ENCODE results near the gene OBP2B.
"Not testable (repeated sequence)": the region's sequence is repeated elsewhere in the genome, so short reads cannot be mapped to it uniquely, and the experiment has no call there.

The OBP2B gene

DNA sequence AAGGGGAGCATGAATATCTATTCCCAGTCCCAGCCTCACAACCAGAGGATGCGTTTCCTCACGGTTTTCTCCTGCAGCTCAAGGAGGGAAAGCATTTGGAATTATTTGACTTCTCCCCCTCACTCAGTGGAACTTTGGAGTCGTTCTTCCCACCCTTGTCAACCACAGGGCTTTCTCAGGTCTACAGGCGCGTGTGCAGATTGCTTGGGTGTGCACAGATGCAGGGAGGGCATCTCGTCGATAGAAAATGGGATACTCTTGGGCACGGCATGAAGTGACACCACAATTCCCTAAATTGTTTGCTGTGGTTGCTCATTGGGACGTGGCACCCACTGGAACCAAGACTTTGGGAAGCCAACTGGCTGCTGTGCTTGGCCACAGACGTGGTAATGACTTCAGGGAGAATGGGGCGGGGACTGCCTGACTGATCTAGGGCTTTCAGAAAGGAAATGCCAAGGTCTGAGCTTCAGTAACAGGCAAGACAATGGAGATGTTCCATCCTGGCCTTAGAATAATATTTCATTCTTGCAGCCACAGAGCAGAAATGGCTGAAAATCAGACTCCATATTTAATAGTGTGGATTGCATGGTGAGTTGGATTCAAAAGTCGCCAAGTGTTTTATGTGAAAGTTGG lies 12.2 kb upstream of the OBP2B start:
- no peak for DNase-seq

DNA sequence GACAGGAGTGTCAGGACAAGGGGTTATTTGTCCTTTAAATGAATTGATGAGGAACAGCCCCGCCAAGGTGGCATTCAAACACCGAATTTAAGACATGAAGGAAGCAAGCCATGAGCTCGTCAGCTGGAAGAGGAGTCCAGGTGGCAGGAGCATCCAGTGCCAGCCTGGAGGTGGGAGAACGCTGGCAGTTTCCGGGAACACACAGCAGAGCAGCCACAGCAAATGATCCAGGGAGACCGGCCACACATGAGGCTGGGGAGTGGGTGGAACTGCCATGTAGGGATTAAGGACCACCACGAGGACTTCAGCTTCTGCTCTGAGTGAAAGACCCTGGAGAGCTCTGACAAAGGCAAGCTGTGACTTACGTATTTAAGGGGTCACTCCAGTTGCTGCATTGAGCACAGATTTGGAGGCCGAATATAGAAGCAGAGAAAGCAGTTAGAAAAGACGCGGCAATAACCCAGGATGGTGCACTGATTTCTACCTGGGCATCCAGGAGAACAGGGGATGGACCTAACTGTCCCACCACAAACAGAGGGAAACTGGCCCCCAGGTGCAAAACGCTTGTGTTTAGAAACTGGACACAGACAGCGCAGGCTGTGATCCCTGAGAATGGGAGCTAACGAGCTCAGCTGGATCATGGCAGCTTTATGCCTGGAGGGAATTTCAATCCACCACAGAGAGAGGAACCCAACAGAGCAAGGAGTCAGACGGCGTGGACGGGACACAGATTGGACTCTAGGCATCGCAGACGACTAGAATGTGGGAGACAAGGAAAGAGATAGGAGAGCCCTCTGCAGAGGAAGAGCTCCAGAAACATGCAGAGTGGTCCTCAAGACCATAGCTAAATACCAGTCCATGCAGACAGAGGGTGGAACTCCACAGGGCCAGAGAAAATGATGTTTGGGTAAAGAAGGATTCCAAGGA lies 9.3 kb upstream of the OBP2B start:
- not testable (repeated sequence) for DNase-seq

GRCh38 chr9:133217333-133217988 lies 8.4 kb upstream of the OBP2B start:
- DNase-seq, result not testable (repeated sequence)

DNA sequence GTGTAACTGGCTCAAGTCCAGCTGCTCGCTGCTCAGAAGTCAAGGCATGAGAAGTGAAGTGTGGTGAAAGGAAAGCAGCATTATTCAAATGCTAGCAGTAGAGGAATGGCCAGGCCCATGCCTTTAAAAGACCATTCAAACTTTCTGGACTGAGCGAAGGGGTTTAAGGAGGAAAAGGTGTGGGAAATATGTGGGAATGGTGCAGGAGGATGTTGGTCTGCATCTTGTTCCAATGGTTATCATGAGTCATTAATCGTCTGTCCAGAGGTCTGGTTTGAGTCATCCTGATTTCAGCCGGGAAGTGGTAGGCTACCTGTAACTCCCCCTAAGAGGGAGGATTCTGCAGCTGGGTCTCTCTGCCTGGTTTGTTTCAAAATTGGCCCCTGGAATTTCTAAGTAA lies 5.2 kb upstream of the OBP2B start:
- not testable (repeated sequence) for DNase-seq

DNA sequence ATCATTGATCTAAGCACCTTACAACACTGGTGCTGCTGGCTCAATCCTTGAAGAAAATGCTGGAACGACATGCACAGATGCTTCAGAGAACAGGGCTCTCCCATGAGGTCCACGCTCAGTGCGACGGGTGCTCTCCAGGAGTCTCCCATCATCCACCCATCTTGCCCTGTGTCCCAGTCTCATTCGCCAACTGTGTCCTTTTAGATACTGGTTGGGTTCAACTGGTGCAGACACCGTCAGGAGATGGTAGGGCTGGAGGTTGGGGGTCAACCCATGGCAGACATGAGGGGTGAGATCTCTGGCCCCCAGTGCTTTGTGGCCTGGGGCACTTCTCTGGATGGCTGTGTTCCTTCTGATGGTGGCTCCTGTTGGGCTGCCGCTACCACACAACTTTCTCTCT lies 1.6 kb upstream of the OBP2B start:
- DNase-seq, result no peak

DNA sequence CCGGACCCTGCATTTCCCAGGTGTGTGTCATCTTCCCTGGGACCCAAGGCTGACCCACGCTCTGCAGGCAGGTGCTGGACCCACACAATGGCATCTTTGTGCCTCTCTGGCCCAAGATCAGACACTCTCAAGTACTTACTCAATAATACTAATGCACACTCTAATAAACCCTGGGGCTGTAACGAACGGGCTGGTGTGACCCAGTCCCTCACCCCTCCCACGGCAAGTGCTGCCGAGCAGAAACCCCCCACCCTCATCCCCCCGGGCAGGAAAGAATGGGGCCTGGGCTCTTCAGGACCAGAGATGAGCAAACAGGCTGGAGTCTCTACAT lies 1.1 kb upstream of the OBP2B start:
- no peak for DNase-seq

DNA sequence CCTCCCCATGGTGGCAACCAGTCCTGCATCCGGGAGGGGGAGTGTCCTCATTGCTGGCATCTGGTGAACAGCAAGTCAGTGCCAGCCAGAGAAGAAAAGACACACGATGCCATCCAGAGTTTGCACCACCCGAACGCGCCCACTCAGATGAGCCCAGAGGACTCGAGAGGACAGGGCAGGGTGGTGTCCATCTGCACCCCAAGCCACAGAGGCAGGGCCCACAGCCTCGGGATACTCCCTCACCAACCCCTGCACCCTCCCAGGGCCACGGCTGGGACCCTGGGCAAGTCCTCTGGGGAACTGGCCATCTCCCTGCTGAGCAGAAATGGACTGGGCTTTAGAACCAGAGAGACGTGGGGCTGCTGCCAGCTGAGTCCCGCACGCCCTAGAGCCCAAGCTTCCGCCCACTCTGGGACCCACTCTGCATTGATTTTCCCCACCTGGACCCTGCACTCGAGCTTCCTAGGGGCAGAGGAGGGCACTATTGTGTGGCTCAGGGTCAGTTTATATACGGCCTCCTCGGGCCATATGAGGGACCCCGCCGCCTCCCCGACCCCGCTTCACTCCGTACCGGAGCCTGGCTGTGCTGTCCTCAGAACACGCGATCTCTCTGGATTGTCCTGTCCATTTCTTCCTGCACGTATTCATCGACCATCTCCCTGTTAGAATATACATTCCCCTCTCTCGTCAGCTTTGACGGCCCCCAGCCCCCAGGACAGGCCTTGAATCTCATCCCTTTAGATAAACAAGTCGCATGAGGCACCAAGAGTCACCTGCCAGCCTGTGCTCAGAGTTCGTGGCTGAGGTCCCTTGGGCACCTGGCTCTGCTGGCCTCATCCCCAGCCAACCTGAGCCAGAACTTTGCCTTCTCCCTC lies 514 bp upstream of the OBP2B start:
- not testable (repeated sequence) for DNase-seq

DNA sequence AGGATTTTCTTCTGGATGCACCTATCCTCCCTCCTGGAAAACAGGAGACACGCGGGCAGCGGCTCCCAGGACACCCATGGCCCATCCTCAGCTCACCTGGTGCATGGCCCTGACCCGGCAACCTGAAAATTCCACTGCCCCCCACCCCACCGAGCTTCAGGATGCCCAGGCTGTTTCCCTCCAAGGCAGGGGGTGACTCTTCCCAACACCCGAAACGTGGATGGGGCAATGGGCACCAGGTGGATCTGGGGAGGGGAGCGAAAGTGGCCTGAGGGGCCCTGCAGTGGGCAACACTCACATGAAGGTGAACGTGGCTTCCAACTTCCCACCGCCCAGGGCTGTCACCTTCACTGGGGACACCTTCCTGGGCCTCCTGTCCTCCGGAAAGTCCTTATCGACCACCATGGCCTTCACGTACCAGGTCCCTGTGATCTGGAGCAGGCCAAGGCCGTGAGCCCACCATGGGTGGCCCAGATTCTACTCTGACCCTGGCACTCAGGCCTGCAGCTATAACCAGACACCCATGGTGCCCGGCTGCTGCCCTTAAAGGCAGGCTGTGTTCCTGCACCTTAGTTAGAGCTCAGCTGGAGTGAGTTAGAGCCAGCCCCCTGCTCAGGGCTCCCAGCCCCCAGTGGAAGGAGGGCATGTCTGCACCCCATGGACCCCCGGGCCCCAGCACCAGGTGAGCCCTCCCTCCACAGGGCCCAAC lies 725 bp downstream of the OBP2B start:
- not testable (repeated sequence) for DNase-seq

DNA sequence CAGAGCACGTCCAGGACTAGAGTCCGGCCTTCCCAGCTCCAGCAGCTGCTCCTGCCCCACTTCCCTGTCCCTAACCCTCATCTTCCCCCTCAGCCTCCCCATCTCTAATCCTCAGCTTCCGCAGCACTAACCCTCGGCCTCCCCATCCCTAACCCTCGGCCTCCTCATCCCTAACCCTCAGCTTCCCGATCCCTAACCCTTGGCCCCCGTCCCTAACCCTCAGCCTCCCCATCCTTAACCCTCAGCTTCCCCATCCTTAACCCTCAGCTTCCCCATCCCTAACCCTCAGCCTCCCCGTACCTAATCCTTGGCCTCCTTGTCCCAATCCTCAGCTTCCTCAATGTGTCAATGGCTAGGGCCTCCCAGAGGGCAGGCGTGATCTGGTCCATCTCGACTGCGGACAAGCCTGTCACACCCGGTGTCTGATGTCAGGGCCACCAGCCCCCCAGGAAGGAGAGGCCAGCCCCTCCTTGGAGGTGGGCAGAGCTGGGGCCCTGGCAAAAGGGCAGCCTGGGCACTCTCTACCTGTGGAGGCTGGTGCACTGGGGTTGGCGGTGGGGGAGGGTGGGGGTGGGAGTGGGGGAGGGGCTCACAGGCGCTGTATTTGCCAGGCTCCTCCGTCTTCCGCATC lies 1.4 kb downstream of the OBP2B start:
- no peak for DNase-seq

- no peak for DNase-seq
These were observed 2.0 kb downstream of the OBP2B start for GRCh38 chr9:133207021-133207531.

- no peak for DNase-seq
These were observed 2.8 kb downstream of the OBP2B start for GRCh38 chr9:133205996-133206931.

GRCh38 chr9:133205481-133205887 lies 3.6 kb downstream of the OBP2B start:
- not testable (repeated sequence) for DNase-seq

- no peak for DNase-seq
These were observed 4.1 kb downstream of the OBP2B start for GRCh38 chr9:133204993-133205336.

- no peak for DNase-seq
These were observed 4.6 kb downstream of the OBP2B start for GRCh38 chr9:133204335-133204992.

- no peak for DNase-seq
These were observed 5.5 kb downstream of the OBP2B start for GRCh38 chr9:133203506-133204075.

DNA sequence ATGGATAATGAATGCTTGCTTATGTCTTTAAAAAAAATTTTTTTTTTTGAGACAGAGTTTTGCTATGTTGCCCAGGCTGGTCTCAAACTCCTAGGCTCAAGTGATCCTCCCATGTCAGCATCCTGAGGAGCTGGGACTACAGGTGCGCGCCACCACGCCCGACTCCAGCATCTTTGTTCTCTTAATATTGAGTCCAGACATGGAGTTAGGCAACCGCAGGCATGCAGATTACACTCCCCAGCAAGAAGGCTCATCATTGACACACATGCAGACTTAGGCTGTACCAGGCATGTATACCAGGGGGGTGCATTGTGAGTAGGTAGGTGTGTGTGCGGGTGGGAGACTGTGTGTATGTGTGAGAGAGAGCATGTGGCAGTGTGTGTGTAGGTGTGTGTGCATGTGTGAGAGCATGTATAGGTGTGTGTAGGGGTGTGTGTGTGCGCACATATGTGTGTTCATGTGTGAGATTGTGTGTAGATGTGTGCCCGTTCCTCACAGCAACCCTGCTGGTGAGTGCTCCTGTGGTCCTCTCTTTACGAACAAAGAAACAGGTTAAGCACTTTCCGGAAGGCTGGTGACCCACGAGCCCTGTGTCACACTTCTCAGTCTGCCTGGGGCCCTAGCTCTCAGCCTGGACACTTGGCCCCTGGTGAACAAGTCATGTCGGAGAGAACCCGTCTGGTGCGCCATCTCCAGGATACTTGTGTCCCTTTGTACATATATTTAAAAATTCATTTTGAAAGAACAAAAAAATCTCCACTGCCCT lies 6.2 kb downstream of the OBP2B start:
- DNase-seq, result no peak

GRCh38 chr9:133202145-133202513 lies 6.9 kb downstream of the OBP2B start:
- DNase-seq, result no peak

- no peak for DNase-seq
These were observed 7.5 kb downstream of the OBP2B start for GRCh38 chr9:133201424-133202144.
